Astrocyte of the cerebellum (primary cell): ENCODE data around the gene DAO.
"Not testable (repeated sequence)": the region's sequence is repeated elsewhere in the genome, so short reads cannot be mapped to it uniquely, and the experiment has no call there.

Experiments
- DNase-seq: peaks from one replicate; pipeline ENCODE4 v3.0.0-alpha.2; 2011; ENCODE audit warnings: low read depth
- H3K4me3 ChIP-seq: 2 replicates; pipeline ENCODE4 v1.5.1; 2011; ENCODE audit warnings: mild to moderate bottlenecking, low read depth, low read length, moderate library complexity
- CTCF ChIP-seq: IDR thresholded peaks from 2 replicates; pipeline ENCODE4 v1.5.1; 2012; ENCODE audit warnings: low read length, low read depth, moderate library complexity, mild to moderate bottlenecking; ENCODE audit errors: missing control alignments
- in situ Hi-C: cut with HindIII; loops from 2 replicates; pipeline ENCODE4 v1.10.0; 2017; ENCODE audit warnings: low sequenced_read_pairs

DAO gene

GRCh38 chr12:108857158-108857407 is 22.8 kb upstream of the DAO start:
- in situ Hi-C loops: no loop called here
- H3K4me3 ChIP-seq: peak overlapping the region; percentile 99
- DNase-seq: no peak
- TF ChIP-seq CTCF: no peak

- no peak for DNase-seq
- peak overlapping the region; percentile 41 for H3K4me3 ChIP-seq
- TF ChIP-seq CTCF: no peak
- in situ Hi-C loops: no loop called here
Measured at GRCh38 chr12:108858311-108859074, 21.4 kb upstream of the DAO start.

- DNase-seq, in situ Hi-C loops, H3K4me3 ChIP-seq: not testable (repeated sequence)
Measured at GRCh38 chr12:108859141-108859922, 20.6 kb upstream of the DAO start.

GRCh38 chr12:108859923-108860291 is 20.0 kb upstream of the DAO start:
- no peak for DNase-seq
- H3K4me3 ChIP-seq: no peak overlapping the region
- TF ChIP-seq CTCF: no peak
- in situ Hi-C loops: no loop called here

- no peak for DNase-seq
- TF ChIP-seq CTCF: no peak
- H3K4me3 ChIP-seq: no peak overlapping the region
- in situ Hi-C loops: no loop called here
Measured at GRCh38 chr12:108860443-108860842, 19.4 kb upstream of the DAO start.

- DNase-seq: no peak
- in situ Hi-C loops: no loop called here
- no peak for TF ChIP-seq CTCF
- no peak overlapping the region for H3K4me3 ChIP-seq
Measured at GRCh38 chr12:108861878-108862587, 17.9 kb upstream of the DAO start.

- no peak for TF ChIP-seq CTCF
- no peak overlapping the region for H3K4me3 ChIP-seq
- in situ Hi-C loops: no loop called here
- no peak for DNase-seq
Measured at GRCh38 chr12:108862588-108862959, 17.3 kb upstream of the DAO start.
